SK-MEL-5 (cell line): Measurements from ENCODE around the gene IQUB. TPM values are rescaled to one million over a fixed set of nuclear protein-coding genes. Genes with fewer than 3 reads are reported as not detected.
"Not testable (repeated sequence)": the region's sequence is repeated elsewhere in the genome, so short reads cannot be mapped to it uniquely, and the experiment has no call there.

Source experiments
- DNase-seq: peaks from one replicate; pipeline ENCODE4 v3.0.0-alpha.2; 2016; ENCODE audit warnings: low read depth, low spot score
- in situ Hi-C: cut with HindIII; loops from 2 replicates; pipeline ENCODE4 v1.10.0; 2016; ENCODE audit warnings: low sequenced_read_pairs, high pct_unique_total_duplicates, low pct_unique_long_range_greater_than_20kb
- total RNA-seq: library from RNA; depleted of rRNA; stranded (reverse); fragments of >200 nt; shearing (Covaris generic); gene quantifications from 2 replicates; pipeline ENCODE4 v1.2.3, GENCODE V29; 2014

IQUB gene
- total RNA-seq, 1 experiment from 2014 or later = 0.18 TPM

- in situ Hi-C loops = no loop called here
Measured at GRCh38 chr7:123505221-123505620, 29.2 kb downstream of the IQUB start.

GRCh38 chr7:123502201-123502600, 32.2 kb downstream of the IQUB start:
- DNase-seq = peak; percentile 80

More at GRCh38 chr7:123505221-123505620, 29.2 kb downstream of the IQUB start:
- DNase-seq = no peak

GRCh38 chr7:123500878-123501489, 33.4 kb downstream of the IQUB start:
- in situ Hi-C loops = no loop called here
- no peak for DNase-seq

More at GRCh38 chr7:123502201-123502600, 32.2 kb downstream of the IQUB start:
- in situ Hi-C loops = no loop called here

- DNase-seq = no peak
Measured at GRCh38 chr7:123499211-123499970, 35.0 kb downstream of the IQUB start.

DNA sequence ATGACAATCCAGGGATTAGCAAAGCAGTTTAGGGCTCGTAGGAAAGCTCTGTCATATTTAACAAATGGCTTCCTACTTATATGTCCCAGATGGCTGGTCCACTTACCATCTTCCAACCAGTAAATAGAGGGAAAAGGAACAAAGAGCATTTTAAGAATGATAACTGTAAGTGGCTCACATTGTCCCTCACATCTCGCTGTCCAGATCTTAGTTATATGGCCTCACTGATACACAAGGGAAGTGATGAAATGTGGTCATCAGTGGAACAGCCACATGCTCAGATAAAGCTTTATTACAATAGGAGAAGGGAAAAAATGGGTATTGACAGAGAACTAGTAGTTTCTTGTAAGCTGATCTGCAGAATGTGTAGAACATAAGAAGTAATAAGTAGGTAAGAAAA, 35.8 kb downstream of the IQUB start:
- in situ Hi-C loops = no loop called here
- DNase-seq = no peak

More at GRCh38 chr7:123499211-123499970, 35.0 kb downstream of the IQUB start:
- in situ Hi-C loops = no loop called here

DNA sequence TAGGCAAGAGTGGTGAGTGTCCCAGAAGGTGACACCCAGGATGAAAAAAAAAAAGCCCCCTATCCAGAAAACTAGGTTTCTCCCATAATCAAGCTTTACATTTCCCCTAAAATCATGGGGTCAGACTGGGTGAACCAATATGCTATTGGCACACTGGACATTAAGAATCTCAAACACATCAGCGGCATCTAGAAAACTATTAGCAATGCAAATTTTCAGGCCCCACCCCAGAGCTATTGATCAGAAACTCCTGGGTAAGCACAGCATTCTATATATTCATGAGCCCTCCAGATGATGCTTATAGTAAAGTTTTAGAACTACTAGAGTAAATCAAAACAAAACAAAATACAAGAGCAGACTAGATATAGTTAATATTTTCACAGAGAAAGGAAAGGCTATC, 36.4 kb downstream of the IQUB start:
- DNase-seq = no peak
- in situ Hi-C loops = no loop called here

DNA sequence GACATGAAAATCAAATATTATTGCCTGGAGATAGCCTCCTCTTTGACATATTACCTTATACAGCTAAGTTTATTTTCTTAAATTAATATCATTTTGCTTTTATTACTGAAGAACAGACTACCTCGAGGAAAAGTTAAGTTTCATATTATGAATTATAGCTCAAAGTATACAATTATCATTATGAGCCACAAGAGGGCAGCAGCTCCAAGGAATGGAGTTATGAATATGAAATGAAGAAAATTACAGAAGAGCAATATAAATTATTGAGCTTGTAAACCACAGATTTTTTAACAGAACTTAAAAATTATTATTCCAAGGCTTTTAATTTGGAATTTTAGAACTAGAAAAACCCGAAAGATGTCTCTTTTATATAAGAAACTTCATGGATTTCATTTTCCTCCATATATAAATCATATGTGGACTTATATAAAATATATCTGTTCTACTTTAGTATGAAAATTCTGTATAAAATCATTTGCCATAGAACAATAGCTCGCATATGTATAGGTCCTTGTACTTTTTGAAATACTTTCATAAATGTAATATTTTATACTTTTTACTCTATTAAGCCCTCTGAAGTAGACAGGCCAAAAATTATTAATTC, 40.1 kb downstream of the IQUB start:
- DNase-seq = peak; percentile 74
- in situ Hi-C loops = no loop called here

DNA sequence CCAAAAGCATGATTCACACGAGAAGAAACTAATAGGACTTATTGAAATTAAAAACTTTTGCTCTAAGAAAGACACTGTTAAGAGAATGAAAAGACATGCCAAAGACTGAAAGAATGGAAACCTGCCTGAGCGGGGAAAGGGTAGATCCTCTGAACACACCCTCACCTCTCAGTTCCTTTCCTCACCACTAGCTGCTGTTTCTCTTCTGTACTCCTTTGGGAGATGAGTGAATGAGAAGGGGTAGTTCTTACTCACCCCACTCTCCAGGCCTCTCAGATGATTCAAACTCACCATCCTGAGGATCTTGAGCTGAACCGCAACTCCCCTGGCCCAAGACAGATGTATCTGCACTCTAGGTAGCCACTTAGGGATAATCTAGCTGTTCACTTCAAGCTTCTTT, 41.9 kb downstream of the IQUB start:
- peak; percentile 30 for DNase-seq
- in situ Hi-C loops = no loop called here

GRCh38 chr7:123485721-123486120, 48.7 kb downstream of the IQUB start:
- in situ Hi-C loops = no loop called here
- no peak for DNase-seq

DNA sequence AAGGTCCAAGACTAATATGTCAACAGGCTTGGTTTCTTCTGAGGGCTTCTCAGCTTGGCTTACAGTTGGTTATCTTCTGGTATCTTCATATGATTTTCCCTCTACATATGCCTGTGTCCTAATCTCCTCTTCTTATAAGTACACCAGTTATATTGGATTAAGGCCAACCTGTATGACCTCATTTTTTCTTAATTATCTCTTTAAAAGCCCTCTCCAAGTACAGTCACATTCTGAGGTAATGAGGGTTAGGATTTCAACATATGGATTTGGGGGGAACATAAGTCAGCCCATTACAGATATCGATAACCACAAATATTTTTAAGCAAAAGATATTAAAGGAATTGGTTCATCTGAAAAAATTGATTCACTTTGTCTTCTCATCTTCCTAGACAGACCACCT, 49.2 kb downstream of the IQUB start:
- DNase-seq = no peak
- in situ Hi-C loops = no loop called here

DNA sequence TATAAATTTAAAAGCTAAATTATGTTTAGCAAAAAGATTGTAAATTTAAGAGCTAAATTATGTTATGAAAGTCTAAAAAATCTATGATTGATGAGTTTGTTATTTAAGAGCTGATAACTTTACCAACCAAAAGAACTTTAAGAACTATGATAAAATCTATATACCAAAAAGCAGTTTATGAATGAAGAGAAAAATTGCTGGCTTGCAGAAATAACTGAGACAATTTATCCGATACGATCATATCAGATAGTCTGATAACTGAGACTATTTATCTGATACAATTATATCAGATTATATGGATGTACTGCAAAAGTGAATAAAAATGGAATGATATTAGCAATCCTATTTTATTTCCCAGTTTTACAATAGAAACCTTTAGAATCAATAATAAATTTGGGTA, 50.2 kb downstream of the IQUB start:
- in situ Hi-C loops = no loop called here
- no peak for DNase-seq

GRCh38 chr7:123480107-123480506, 54.3 kb downstream of the IQUB start:
- in situ Hi-C loops = no loop called here
- DNase-seq = no peak

GRCh38 chr7:123478056-123478455, 56.3 kb downstream of the IQUB start:
- DNase-seq, in situ Hi-C loops: not testable (repeated sequence)

DNA sequence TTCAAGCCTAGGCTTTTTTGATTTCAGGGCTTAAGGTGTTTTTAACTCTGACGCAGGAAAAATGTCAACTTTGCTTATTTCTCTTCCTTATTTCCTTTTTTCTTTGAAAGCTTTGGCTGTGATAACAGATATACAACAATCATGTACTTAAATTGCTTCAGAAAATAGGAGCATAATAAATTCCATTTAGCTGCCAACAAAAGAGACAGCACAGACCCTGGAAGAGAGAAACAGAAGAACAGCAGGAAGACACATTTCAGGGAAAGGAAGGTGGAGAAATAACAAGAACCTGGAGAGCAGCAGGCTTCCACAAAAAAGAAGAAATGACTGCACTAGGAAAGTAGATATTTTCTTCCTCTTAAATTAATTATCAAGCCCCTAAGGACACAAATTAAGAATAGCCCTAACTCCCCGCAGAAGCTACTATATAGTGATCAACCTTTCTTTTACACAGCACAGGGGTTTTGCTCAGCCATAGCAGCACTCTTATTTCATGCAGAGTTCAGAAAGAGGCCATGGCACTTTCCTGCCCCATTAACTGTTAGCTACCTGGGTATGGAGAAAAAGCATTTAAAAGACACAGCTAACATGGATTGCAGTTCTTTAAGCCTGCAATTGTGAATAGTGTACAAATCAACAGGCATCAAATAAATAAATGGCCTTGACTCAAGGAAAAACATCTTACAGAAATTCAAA, 61.5 kb downstream of the IQUB start:
- no peak for DNase-seq
- in situ Hi-C loops = no loop called here

GRCh38 chr7:123472327-123472726, 62.1 kb downstream of the IQUB start:
- no peak for DNase-seq
- in situ Hi-C loops = no loop called here

DNA sequence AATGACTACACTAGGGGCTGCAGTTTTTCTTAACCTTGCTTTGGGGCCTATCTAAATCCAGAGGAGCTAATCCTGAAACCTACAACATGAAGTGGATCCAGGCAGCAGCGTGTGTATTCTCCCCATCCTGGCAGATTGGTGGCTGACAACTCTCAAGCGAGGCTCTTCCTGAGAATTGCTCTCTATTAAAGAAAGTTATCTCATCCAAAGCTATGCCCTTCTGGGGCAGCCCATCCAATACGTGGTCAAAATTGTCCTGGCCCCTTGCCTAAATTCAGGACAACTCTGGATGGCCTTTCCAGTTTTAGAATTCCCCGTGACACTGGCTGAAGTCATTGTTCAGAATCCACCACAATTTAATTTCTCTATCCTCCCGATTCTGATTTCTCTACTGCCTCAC, 66.1 kb downstream of the IQUB start:
- no peak for DNase-seq
- in situ Hi-C loops = no loop called here

GRCh38 chr7:123463890-123464289, 70.5 kb downstream of the IQUB start:
- DNase-seq = no peak
- in situ Hi-C loops = no loop called here

- DNase-seq = no peak
- in situ Hi-C loops = no loop called here
Measured at GRCh38 chr7:123460616-123461015, 73.8 kb downstream of the IQUB start.
